CD4-positive, alpha-beta T cell treated with Interleukin-12 subunit alpha and Interleukin-12 subunit beta, for 1 hour (primary cell): Measurements from ENCODE around the gene JUND.

Experiments
- DNase-seq: peaks from one replicate; pipeline ENCODE4 v3.0.0-alpha.2; 2020

Gene JUND

GRCh38 chr19:18232540-18233223 is 48.7 kb downstream of the JUND start:
- DNase-seq = no peak

GRCh38 chr19:18231775-18232174 is 49.6 kb downstream of the JUND start:
- no peak for DNase-seq

GRCh38 chr19:18230941-18231734 is 50.3 kb downstream of the JUND start:
- no peak for DNase-seq

DNA sequence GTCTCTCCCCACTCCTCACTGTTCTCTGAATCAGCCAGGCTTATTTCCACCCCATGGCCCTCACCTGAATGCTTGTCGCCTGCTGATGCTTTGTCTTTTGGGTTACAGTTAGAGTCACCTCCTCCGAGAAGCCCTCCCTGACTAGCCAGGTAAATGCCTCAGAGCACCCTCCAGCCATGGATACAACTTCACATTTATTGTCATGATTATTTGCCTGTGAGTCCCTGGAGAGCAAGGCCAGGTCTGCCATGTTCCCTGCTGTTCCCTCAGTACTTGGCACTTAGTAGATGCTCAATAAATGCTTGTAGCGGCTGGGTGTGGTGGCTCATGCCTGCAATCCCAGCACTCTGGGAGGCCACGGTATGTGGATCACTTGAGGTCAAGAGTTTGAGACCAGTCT is 51.5 kb downstream of the JUND start:
- no peak for DNase-seq
